GM21447 (cell line): ENCODE data around the gene MLPH.

Experiments used
- ATAC-seq: cut with Tn5 transposase; IDR thresholded peaks from one replicate; pipeline ENCODE4 v1.9.1; 2021; ENCODE audit not compliant: unreplicated experiment

Gene MLPH

DNA sequence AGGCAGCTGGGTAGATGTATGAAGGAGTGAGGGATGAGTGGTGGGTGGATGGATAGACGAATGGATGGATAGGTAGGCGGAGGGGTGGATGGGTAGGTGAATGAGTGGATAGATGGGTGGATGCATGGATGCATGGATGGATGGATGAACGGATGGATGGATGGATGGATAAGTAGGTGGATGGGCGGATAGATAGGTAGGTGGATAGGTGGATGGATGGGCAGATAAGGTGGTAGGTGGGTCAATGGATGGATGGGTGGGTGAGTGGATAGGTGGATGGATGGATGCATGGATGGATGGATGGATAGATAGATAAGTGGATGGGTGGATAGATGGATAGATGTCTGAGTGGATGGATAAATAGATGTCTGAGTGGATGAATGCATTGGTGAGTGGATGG, 30.1 kb downstream of the MLPH start:
- ATAC-seq = no peak

DNA sequence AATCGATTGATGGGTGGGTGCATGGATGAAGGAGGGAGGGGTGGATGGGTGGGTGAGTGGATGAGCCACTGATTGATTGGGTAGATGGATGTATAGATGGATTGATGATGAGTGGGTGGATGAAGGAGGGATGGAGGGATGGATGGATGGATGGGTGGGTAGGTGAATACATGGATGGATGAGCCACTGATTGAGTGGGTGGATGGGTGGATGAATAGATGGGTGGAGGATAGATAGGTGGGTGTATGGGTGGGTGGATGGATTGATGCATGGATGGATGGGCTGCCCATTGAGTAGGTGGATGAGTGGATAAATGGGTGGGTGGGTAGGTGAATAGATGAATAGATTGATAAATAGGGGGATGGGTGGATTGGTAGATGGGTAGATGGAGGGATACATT, 30.9 kb downstream of the MLPH start:
- ATAC-seq = no peak

DNA sequence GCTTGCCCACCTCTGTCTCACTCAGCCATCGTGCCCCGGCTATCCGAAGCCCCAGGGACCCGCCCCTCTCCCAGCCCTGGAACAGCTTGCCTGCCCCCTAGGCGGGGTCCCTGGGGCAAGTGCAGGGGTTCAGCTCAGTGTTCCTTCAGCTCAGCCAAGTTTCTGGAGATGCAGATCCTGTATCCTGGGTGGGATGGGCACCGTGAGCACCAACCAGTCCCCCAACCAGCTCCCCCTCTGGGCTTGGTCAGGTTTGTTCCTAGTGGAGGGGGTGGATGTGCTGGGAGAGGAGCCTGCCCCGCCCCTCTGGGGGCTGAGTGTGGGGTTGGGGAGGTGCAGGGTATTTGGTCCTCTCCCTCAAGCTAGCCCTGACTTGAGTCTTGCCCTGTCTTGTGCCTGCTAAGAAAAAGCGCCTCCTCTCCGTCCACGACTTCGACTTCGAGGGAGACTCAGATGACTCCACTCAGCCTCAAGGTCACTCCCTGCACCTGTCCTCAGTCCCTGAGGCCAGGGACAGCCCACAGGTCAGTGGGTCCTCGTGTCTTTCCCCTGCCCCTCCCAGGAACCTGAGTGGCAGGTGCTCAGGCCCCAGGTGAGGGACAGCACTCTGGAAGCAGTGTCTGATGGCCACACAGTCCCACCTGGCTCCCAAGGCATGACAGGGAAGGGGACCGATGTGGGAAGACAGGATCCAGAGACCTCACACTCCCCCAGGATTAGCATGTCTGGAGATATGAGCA, 32.6 kb downstream of the MLPH start:
- ATAC-seq = no peak

DNA sequence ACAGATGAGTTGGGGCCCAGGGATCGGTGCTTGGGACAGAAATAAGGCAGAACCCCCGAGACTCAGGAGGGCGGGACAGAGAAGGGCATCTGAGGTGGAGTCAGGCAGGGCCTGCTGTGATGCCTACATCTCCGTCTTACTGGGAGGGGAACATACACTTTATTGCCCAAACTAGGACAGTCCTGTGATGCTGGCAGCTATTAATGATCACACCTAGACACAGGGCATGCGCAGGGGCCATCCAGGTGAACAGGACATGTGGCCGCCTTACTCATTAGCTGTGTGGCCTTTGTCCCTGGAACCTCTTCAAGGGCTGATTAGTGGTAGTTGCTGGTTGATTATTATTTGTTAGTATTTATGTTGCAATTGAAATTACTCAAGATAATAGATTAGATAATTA, 33.2 kb downstream of the MLPH start:
- ATAC-seq = no peak

DNA sequence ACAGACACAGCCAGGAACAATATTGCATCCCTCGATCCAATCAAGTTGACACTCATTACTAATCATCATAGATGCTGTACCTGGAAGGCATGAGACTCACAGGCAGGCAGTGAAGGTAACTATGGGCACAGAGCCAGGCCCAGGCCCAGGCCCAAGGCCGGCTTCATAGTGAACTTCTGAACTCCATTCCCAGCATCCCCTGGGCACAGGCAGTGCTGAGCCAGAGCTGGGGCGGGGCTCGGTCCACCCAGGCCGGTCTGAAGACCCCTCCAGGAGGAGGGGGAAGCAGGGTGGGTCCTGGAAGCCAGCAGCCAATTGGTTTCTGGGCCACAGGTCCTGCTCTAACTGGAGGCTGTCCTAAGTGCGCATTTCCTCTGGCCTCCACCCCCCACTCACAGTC, 37.6 kb downstream of the MLPH start:
- no peak for ATAC-seq

DNA sequence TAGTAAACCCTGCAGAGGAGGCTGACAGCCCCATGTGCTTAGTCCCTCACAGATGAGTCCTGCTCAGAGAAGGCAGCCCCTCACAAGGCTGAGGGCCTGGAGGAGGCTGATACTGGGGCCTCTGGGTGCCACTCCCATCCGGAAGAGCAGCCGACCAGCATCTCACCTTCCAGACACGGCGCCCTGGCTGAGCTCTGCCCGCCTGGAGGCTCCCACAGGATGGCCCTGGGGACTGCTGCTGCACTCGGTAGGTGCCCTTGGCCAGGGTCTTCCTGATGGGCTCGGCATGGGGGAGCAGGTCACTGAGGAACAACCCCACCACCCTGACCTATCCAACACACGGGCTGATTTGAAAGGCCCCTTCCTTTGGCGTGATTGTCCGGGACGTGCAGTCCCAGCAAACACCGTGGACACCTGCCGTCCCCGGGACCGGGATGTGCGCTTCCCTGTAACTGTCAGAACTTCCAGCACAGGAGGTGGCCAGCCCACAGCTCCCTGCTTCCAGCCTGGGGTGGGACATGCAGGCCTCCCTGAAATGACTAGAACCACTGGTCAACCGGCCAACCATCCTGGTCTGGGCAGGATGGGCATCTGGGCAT, 38.6 kb downstream of the MLPH start:
- no peak for ATAC-seq

DNA sequence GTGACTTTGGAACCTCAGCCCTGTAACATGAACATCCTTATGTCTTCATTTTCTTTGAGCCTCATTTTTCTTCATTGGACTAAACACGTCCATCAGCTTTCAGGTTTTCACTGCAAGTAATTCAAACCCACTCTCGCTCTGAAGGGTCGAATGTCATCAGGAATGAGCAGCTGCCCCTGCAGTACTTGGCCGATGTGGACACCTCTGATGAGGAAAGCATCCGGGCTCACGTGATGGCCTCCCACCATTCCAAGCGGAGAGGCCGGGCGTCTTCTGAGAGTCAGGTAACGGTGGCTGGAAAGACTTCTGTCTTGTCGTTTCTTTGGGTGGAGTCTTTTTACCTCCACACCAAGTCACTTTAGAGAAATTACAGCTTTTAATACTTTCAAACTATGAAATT, 40.2 kb downstream of the MLPH start:
- no peak for ATAC-seq

DNA sequence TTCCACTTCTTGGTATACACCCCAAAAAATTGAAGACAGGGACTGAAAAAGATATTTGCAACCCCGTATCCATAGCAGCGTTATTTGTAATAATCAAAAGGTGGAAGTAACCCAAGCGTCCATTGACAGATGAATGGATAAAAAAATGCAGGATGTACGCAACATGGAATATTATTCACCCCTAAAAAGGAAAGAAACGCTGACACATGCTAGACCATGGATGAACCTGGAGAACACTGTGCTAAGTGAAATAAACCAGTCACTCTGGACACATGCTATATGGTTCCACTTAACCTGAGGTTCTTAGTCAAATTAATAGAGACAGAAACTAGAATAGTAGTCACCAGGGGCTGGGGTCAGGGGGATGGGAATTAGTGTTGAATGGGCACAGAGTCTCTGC, 40.7 kb downstream of the MLPH start:
- ATAC-seq = no peak

DNA sequence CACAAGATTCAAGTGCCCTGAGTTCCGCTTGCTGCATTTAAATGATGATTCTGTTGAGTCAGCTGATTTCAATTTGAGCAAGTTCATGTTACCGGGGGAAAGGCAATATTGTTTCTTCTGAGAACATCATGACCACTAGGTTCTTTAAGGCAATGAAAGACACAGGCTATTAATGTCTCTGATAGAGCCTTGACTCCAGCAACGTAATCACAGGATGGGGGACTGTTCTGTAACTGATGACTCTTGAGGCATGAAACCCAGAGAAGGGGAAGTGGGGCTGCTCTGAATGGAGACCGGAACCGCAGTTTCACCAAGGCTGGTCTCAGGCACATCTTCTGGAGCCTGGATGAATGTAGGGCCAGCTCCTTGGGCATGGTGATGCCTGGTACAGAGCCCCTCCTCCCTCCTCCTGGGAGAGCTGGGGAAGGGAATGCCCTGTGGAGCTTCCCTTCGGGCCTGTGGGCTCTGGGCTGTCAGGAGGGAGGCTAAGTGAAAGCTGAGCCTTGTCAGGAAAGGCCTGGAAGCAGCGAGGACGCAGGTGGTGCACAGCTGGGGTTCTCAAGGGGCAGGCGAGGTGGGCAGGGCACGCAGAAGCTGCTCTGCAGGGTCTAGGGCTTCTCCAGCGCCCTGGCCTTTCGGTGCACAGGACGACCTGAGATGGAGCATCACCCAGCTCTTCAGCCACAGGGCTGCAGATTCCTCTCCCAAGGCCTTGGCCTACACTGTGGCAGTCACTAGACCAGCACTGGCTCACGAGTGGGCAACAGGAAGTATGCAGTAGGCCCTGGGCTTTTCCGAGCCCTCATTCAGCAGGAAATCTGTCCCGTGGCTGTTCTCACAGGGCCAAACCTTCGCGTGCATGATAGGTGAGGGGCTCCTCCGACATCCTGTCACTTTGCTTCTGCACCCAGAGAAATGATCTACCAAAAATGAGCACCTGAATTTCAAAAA, 42.7 kb downstream of the MLPH start:
- peak; percentile 85 for ATAC-seq

DNA sequence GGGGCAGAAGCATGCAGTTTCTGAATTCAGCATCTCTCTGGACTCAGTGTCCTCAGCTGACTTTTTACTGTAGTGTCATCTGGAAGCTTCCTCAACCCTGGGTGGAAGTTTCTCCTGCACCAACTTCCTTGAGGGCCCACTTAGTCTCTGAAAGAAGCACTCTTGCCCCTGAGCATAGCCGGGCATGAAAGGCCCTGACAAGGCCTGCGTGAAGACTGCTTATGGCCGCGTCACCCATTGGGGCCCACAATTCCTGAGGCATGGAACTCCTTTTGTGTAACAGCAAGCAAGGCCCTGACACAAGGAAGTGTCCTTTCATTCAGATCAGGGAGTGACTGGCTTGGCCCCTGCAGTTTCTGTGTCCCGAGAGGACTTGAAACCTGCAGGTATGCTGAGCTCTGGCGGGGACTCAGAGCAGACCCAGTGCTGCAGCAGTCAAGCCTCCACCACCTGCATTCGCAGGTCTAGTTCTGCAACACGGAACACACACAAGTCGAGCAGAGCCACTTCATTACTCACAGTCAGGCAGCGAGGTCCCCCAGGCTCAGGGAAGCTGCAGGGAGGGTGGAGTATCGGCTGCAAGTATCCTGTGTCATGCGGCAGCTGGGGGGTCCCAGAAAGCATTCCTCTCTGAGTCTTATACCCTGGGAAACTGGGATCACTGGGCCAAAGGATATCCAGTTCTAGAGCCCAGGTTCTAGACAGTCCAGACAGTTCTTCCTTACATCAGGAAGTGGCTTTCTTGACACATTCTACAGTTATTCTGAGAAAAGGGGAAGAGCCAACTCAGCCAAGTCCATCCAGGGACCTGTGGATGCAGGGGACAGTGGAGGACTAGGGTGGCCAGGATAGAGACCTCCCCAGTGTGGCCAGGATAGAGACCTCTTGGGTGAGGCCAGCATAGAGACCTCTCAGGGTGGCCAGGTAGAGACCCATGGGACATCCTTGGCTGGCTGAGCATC, 43.7 kb downstream of the MLPH start:
- no peak for ATAC-seq

DNA sequence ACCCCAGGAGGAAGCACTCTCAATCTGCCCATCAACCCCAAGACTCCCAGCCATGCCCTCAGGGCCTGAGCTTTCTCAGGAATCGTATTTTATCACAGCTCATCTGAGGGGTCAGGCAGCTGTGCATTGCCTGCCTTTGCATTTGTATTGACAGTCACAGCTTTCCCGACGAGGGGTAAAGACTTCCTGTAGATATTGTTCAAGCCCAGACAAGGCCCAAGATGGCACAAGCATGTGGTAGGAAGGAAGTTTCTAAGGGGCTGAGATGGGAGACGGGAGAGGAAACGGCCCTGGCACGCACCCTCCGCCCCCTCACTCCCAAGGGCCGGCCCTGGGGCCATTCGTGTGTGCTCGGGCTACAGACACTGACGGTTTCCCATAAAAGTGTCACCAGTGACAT, 45.1 kb downstream of the MLPH start:
- ATAC-seq = no peak

DNA sequence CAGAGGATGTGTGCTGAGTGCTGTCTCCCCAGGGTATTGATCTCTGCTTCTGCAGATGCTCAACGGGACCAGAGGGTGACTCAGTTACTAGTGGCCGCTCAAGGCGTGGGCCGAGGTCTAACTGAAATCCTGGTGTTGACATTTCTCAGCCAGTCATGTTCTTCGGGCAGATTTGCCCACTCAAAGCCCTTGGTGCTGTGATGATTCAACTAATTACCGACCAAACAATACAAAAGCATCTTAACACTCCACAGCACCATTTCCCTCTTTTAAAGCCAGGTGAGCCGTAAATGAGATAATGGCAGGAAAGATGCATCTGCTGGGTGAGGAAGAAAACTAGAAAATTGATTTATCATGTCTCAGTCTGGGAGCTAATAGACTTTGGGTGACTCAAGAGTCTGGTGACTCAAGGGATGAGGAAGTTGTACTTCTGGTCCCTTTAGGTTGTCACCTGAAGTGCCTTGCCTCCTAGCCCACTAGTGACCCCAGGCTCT, 46.7 kb downstream of the MLPH start:
- ATAC-seq = no peak

DNA sequence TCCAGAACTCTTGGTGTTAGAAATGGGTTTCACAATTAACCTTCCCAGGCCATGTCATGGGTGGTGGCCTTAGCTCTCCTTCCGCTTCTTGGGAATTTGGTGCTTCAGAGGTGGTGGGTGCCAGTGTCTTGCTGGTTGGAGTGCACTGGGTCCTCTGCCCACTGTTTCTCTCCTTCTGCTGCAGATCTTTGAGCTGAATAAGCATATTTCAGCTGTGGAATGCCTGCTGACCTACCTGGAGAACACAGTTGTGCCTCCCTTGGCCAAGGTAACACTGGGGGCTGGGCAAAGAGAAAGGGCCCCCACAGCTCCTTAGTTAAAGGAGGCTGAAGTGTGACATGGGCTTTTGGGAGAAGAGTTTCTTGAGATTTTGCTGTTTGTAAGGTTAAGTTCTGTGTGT, 47.3 kb downstream of the MLPH start:
- ATAC-seq = no peak

DNA sequence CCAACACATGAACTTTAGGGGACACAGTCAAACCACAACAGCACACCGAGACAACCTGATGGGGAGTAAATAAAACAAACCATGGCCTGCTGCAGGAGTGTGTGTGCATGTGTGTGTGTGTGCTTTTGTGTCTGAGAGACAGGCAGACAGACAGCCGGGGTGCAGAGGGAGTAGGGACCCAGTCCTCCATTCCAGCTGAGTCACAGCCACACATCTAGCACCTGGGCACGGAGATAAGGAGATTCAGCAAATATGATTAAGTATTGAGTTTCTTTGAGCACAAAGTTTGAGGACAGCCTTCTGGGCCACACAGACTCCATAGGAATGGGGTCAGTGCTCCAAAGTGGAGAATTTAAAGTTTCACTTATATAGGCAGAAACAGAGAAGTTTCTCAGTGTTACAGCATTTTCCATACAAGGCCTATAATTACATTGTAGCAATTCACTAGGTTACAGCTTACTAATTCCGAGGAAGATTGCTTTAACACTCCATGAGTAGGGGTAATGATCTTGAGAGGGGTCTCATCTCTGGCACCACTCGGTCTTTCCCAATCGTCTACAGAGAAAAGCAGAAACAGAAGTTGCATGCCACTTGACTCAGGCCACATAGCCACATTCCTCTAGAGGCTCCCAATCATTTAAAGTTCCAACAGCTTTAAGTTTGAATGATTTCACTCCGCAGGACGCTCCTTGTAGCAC, 48.5 kb downstream of the MLPH start:
- ATAC-seq = no peak

DNA sequence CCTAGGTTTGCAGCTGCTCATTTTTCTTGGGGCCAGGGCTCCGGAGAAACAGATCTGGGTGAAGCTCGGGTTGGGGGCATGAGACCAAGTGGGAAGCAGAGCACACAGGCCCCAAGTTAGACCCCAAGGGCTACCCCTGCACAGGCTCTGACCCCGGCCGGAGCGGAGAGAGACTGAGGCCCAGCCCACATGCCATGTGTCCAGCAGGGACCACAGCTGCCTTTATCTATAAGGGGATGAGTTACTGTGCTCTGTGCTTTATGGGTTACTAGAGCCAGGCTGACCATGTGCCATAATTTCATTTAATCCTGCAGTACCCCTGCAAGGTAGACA, 49.0 kb downstream of the MLPH start:
- no peak for ATAC-seq

DNA sequence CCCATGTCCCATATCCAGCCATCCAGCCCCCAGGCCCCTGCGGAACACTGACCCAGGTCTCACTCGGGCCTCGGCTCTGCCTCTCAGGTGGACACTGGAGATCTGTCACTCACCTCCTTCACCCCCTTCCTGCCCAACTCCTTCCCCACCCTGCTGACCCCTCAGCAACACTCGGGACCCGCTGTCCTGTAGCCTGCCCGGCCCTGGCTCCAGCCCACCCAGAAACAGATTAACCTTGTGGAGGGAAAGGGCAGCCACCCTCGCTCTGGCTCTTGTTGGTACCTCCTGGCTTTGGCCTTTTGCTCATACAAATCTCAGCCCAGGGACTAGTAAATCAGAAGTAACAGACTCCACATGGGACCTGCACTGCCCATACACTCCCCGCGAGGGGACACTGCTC, 49.6 kb downstream of the MLPH start:
- no peak for ATAC-seq

DNA sequence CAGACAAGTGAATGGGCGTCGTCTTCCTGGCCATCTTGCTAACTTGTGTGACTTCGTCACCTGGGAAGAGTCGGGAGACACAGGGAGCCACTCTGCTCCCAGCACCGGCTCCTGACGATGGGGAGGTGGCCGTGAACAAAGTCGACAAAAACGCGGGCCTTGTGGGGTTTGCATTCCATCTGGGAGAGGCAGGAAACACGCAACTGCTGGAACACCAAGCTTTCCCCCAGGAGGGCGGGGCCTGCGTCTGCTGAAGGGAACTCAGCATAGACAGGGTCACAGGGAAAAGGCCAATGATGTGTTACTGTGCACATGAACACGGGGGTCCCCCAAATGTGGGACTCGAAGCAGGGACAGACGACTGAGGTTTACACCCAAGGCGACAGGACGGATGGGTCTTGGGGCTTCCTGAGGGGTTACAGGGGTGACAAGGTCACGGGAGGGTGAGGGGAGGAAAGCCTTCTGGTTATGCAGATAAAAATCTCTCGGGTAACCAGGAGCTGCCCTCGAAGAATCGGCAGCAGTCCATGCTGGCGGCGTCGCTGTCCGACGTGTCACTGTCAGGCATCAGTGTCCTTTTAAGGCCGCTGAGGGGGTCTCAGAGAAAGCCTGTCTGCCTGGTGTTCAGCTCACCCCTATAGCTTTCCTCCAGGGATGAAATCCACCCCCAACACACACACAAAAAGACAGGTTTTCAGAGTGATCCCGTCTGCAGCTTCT, 51.1 kb downstream of the MLPH start:
- no peak for ATAC-seq

DNA sequence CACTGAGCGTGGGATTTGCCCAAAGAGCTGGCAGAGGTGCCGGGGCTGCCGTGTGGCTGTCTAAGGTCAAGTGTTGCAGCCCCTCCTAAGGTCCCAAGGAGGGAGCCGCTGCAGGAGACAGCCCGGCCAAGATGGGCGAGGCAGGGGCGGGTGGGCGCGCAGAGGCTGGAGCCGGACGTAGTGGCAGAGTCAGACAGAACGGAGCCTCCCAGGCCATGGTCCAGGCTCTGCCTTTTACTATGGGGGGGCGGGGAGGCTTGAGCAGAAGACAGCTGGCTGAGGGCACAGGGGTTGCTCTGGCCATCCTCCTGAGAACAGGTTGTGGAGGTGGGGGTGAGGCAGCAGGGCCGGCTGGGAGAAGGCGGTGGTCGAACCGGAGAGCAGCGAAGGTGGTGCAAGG, 51.9 kb downstream of the MLPH start:
- no peak for ATAC-seq

DNA sequence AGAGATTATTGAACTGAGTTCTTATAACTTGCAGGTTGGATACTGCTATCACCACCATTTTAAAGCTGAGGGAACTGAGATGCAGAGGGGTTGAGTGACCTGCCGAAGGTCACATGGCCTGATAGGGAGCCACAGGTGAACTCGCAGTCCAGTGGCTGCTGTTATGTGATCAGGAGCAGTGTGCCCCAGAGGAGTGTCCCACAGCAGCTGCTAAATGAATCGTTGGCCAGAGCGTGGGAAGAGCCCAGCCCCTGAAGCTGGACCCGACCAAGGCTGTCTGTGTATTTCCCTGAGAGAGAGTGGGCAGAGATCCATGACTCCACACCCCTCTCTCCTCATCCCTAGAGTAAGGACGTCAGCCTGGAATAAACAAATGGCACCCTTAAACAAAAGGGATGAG, 52.6 kb downstream of the MLPH start:
- no peak for ATAC-seq
